Tibial nerve (tissue), 4 donors: ENCODE measurements around the gene RBM17.

Experiments
- CTCF ChIP-seq, 5 experiments: fragments of 200-600 bp in 3 of 5; fragments of 450-650 bp in 2 of 5; sonication (generic) in 3 of 5; IDR thresholded peaks; one replicate each; pipeline ENCODE4 v1.5.1; 2016 to 2019; ENCODE audit warnings: antibody characterized with exemption in 5 of 5, mild to moderate bottlenecking in 3 of 5, moderate library complexity in 2 of 5
- EP300 ChIP-seq, 2 donors: sonication (generic); formaldehyde crosslinking; IDR thresholded peaks; one replicate each; pipeline ENCODE4 v1.6.1; 2017; ENCODE audit warnings: antibody characterized with exemption in 2 of 2, mild to moderate bottlenecking in 1 of 2
- POLR2A ChIP-seq, 2 donors: fragments of 450-650 bp; IDR thresholded peaks; one replicate each; pipeline ENCODE4 v1.6.1; 2017; ENCODE audit warnings: antibody characterized with exemption in 2 of 2, mild to moderate bottlenecking in 2 of 2, moderate library complexity in 2 of 2

GRCh38 chr10:6114805-6115341 lies 26.0 kb downstream of the RBM17 start:
- no peak for TF ChIP-seq CTCF (IDR thresholded peaks at IDR 0.05)
- no peak for TF ChIP-seq POLR2A (IDR thresholded peaks at IDR 0.05)
- no peak for TF ChIP-seq EP300 (IDR thresholded peaks at IDR 0.05)
